Measurements from ENCODE around the gene RNF208.

RNF208 gene

GRCh38 chr9:137215196-137215986 lies 6.6 kb downstream of the RNF208 start:
- DNase-seq (ENCODE audit: extremely low read depth in 1 of 2, low read depth in 1 of 2), result no peak

- no peak for DNase-seq (ENCODE audit: extremely low read depth in 1 of 2, low read depth in 1 of 2)
These were observed 7.4 kb downstream of the RNF208 start for GRCh38 chr9:137214620-137215019.

- DNase-seq (ENCODE audit: extremely low read depth in 1 of 2, low read depth in 1 of 2), result no peak
These were observed 8.6 kb downstream of the RNF208 start for GRCh38 chr9:137213160-137214060.

DNA sequence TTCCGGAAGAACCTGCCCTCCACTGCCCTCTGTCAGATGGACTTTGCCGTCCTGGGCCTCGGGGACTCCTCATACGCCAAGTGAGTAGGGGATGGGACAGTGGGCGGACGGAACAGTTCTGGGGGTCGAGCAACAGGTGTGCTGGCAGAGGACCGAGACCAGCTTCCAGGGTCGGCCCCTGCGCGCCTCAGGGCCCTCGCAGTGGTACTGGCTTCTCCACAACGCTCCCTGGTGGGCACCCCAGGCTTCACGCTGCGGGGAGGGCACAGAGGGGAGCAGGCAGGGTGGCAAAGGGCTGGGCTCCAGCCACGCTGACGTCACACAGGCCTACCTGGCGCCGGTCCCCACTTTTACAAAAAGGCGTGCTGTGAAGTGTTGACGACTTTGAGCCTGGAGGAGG lies 9.5 kb downstream of the RNF208 start:
- no peak for DNase-seq (ENCODE audit: extremely low read depth in 1 of 2, low read depth in 1 of 2)

DNA sequence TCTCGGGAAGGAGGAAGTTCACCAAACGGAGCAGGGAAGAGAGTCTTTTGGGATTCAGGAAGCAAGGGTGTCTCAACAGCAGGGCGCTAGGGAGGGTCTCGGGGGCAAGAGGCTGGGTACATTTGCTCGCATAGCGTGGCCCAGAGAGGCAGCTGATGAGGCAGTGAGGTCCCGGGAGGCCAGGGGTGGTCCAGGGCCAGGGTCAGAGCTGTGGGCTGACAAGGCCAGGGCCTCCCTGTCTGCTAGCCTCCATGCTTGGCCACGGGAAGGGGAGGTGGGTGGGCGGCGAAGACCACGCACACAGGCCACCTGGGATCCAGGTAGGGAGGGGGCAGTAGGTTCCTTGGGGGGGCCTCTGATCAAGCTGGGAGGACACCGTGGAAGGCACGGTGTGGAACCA lies 10.5 kb downstream of the RNF208 start:
- DNase-seq (ENCODE audit: extremely low read depth in 1 of 2, low read depth in 1 of 2), result no peak

DNA sequence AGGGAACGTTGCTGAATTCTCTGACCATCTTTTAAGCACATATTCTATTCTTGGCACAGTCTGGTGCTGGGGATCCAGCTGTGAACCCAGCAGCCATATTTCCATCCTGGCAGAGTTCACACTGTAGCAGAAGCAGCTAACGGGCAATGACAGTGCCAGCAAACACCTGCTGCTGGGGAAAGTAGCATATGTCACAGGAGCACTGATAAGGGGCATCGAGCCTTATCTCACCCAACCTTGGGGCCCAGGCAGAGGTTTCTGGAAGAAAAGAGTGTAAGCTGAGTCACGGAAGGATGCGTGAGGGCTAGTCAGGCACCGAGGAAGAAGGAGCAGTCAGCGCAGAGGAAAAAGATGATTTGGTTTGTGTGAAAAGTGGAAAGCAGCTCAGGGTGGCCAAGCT lies 15.4 kb downstream of the RNF208 start:
- no peak for DNase-seq (ENCODE audit: extremely low read depth in 1 of 2, low read depth in 1 of 2)

DNA sequence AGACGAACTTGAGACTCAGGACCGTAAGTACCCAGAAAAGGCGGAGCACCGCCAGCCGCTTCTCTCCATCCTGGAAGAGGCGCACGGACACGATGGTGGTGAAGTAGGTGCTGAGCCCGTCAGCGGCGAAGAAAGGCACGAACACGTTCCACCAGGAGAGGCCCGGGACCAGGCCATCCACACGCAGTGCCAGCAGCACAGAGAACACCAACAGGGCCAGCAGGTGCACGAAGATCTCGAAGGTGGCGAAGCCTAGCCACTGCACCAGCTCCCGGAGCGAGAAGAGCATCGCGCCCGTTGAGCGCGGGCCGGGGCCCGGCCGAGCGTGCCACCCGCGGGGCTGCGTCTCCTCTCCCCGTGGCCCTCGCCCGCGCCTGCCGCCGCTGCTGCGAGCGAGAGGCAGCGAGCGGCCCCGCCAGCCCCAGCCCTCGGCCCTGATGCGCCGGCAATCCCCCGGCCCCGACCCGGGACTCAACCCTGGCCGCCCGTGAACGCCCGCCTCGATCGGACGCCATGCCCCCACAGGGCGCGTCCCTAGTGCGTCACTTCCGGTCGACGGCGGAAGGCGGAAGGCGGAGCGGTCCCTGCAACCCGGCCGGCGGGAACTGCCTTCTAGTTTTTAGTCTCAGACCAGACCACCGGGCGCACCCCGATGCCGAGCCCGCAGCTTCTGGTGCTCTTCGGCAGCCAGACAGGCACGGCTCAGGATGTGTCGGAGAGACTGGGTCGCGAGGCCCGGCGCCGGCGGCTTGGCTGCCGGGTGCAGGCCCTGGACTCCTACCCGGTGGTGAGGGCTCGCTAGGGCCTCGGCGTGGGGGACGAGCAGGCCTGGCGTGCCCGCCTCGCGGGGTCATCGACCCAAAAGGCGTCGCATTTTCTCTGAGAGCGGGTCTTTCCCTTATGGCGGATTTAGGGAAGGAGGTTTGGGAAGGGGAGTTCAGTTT lies 16.6 kb downstream of the RNF208 start, which contains the start of the genes NDOR1 and TMEM203:
Gene NDOR1, plus strand, starts transcription at position 575 of the 944 bp plus-strand sequence. Its CDS starts 78 bp downstream, at position 653.
Gene TMEM203, minus strand, starts transcription at position 523 of the 944 bp plus-strand sequence. Its CDS starts 234 bp downstream, at position 289.
- peak; percentile 88 to 89 for DNase-seq (ENCODE audit: extremely low read depth in 1 of 2, low read depth in 1 of 2)

DNA sequence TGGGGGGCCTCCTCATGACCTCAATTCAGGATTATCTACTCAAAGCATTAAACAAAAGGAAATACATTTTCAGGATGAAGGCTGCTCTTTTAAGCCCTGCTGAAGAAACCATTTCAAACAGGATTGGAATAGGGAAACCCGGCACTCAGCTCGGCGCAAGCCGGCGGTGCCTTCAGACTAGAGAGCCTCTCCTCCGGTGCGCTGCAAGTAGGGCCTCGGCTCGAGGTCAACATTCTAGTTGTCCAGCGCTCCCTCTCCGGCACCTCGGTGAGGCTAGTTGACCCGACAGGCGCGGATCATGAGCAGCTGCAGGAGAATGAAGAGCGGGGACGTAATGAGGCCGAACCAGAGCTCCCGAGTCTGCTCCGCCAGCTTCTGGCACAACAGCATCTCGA lies 17.3 kb downstream of the RNF208 start:
- DNase-seq (ENCODE audit: extremely low read depth in 1 of 2, low read depth in 1 of 2), result no peak

DNA sequence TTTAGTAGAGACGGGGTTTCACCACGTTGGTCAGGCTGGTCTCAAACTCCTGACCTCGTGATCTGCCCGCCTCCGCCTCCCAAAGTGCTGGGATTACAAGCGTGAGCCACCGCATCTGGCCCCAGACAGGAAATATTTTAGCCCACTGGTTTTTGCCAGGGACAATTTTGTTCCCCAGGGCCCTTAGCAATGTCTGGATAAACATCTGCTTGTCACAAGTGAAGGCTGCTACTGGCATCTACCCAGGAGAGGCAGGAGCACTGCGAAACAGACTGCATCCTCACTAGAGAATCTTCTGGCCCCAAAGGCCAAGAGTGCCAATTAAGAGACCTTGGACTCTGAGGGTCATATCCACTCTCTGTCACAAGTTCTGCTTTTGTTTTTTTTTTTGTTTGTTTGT lies 19.1 kb downstream of the RNF208 start:
- DNase-seq (ENCODE audit: extremely low read depth in 1 of 2, low read depth in 1 of 2), result no peak

DNA sequence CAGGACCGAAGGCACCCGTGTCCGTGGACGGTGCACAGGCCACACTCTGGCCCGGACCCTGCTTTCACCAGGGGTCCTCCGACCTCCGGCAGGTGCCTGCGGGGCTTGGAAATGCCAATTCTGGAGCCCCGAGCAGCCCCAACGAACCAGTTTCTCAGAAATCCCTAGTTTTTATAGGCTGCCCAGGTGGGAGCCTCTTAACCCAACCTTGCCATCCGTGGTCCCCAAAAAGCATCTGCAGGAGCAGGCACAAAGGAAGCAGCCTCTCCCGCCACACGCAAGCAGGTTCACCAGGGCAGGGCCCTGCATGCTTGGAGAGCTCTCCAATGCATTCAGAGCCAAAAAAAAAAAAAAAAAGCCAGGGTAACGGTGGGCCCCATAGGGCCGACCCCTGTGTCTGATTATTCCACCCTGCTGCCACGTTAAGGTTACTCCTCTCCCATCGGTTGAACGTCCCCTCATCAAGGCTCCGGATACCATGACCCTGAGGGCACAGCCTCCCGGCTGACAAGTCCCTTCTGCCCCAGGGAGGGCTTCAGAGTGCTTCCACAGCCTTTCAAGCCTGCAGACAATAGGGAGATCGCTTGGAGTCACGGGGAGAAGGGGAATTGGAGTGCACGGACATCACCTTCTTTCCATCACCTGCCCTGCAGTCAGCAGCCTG lies 20.7 kb downstream of the RNF208 start:
- no peak for DNase-seq (ENCODE audit: extremely low read depth in 1 of 2, low read depth in 1 of 2)

DNA sequence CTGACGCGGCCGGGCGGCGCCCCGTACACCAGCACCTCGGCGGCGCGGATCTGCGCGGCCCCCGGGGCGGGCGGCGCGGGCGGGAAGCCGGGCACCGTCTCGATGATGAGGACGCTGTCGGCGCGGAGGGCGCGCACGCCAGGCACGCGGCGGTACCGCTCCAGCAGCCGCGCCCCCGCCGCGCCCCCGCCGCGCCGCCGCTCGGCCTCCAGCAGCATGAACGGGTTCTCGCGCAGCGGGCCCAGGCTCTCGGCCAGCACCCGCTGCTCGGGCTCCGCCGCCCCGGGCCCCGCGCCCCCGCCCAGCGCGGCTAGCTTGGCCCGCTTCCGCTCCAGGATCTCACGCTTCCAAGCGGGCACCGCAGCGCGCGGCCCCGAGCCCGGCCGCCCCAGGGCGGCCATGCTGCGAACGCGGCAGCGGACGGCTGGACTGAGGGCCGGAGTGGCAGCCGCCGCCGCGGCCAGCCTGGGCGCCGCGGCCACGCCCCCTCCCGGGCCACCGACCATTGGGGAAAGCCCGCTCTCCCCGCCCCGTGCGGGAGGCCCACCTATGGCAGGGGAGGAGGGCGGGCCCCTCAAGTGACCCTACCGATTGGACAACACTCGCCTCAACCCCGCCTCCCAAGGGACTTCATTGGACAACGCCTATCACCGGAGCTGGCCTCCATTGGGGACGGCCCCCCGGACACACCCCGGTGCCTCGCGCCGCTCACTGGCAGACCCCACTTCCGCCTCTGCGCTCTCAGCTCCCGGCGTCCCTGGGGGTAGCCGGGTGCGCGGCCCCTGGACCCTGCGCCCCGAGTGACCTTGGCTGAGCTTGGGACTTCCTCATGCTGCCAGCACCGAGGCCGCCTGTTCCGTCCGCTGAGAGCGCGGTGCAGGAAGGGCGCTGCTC lies 21.5 kb downstream of the RNF208 start, which contains the start of gene TPRN:
Gene TPRN, minus strand, starts transcription at position 431 of the 894 bp plus-strand sequence. Its CDS starts 30 bp downstream, at position 401.
- DNase-seq (ENCODE audit: extremely low read depth in 1 of 2, low read depth in 1 of 2), result peak; percentile 96 to 100

DNA sequence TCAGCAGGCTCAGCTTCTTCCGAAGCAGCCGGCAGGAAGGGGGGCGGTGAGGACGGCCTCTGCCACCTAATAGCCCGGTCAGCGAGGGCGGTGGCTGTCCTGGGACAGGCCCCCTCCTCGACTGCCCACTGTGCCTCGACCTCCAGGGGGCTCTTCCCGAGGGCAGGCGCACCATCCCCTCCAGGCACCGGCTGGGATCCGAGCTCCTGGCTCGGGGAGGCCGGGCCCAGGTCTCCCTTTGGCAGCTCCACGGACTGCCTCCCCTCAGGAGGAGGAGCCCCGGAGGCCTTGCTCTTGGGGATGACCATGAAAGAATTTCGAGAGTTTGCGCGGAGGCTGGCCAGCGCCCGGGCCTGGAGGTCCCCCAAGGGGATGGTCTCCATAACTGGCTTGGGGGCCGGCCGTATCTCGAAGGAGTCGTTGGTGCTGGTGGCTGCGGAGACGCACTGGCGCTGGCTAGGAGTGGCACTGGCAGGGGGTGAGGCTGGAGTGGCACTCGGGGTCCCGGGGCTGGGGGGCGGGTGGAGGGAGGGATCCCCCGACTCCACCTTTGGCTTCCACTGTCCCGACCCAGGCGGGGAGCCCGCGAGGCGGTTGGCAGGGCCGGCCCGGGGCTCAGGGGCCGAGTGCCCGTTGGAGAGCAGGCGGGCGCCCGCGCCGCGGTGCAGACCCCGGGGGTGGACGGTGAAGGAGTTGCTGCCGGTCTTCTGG lies 22.5 kb downstream of the RNF208 start:
- no peak for DNase-seq (ENCODE audit: extremely low read depth in 1 of 2, low read depth in 1 of 2)

DNA sequence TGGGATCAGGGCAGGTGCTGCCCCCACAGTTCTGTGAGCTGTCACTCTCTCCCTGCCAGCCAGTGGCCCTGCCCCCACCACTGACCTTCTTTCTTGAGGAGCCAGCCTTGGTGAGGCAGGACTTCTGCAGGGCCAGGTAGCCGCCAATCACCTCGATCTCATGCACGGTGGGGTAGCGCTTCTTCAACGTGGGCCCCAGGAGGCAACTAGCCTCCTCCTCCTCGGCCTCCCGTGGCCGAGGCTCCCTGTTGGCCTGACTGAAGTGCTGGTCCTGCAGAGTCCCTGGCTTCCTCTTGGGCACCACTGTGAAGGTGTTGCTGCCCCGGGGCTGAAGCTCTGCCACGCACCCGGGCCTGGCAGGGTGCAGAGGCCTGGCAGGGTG lies 23.1 kb downstream of the RNF208 start:
- DNase-seq (ENCODE audit: extremely low read depth in 1 of 2, low read depth in 1 of 2), result no peak

- DNase-seq (ENCODE audit: extremely low read depth in 1 of 2, low read depth in 1 of 2), result no peak
These were observed 23.8 kb downstream of the RNF208 start for GRCh38 chr9:137198051-137198901.

DNA sequence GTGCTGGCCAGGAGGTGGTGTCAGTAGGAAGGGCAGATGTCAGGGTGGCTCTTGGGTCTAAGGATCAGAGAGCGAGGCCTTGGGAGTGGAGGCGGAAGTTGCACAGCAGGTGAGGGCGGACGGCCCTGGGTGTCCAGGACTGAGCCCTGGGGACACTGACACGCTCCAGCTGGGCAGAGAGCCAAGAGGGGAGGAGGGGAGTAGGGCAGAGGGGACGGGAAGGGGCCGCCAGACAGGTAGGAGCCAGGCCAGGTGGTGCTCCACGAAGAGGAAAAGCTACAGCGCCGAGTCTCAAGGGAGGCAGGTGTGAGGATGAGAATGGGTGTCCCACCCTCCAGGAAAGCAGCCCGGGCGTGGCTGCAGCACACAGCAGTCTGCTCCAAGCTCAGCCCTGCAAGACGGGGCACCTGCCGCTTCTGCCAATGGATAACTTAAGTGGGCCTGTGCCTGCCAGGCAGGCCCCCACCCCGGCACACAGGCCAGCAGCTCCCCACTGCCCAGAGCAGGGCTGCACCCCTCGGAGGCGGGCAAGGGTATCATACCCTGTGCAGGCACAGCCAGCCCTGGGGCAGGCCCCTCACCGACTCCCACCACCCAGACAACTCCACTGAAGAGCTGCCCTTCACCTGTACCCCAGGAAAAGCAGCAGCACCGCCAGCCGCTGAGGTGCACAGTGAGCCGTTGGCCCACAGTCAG lies 26.4 kb downstream of the RNF208 start:
- no peak for DNase-seq (ENCODE audit: extremely low read depth in 1 of 2, low read depth in 1 of 2)

- no peak for DNase-seq (ENCODE audit: extremely low read depth in 1 of 2, low read depth in 1 of 2)
These were observed 27.1 kb downstream of the RNF208 start for GRCh38 chr9:137194909-137195308.

GRCh38 chr9:137194388-137194787 lies 27.7 kb downstream of the RNF208 start:
- no peak for DNase-seq (ENCODE audit: extremely low read depth in 1 of 2, low read depth in 1 of 2)
